Stimulated activated CD4-positive, alpha-beta T cell treated with anti-CD3 and anti-CD28 coated beads, Interleukin-15, amount 100 ng/mL, for 48 hours (primary cell): ENCODE results near the gene SEMA5A.

Source experiments
- DNase-seq, 2 donors: peaks; one replicate each; pipeline ENCODE4 v3.0.0-alpha.2; 2020; ENCODE audit warnings: low read depth in 2 of 2

Gene SEMA5A

GRCh38 chr5:9118852-9119251 lies 427.0 kb downstream of the SEMA5A start:
- DNase-seq, result no peak

- DNase-seq, result no peak
Observed at GRCh38 chr5:9115093-9115492, 430.8 kb downstream of the SEMA5A start.

- no peak for DNase-seq
Observed at GRCh38 chr5:9112520-9113291, 433.2 kb downstream of the SEMA5A start.

GRCh38 chr5:9108162-9108561 lies 437.7 kb downstream of the SEMA5A start:
- DNase-seq, result no peak

- DNase-seq, result no peak
Observed at GRCh38 chr5:9105851-9106250, 440.0 kb downstream of the SEMA5A start.

GRCh38 chr5:9104571-9105339 lies 441.1 kb downstream of the SEMA5A start:
- no peak for DNase-seq

GRCh38 chr5:9103290-9103689 lies 442.6 kb downstream of the SEMA5A start:
- no peak for DNase-seq

- no peak for DNase-seq
Observed at GRCh38 chr5:9099689-9100088, 446.2 kb downstream of the SEMA5A start.

- no peak for DNase-seq
Observed at GRCh38 chr5:9098990-9099389, 446.9 kb downstream of the SEMA5A start.

GRCh38 chr5:9094582-9094981 lies 451.3 kb downstream of the SEMA5A start:
- DNase-seq, result no peak

- DNase-seq, result no peak
Observed at GRCh38 chr5:9091896-9092662, 453.8 kb downstream of the SEMA5A start.

- DNase-seq, result no peak
Observed at GRCh38 chr5:9090381-9091026, 455.4 kb downstream of the SEMA5A start.

GRCh38 chr5:9089893-9090292 lies 456.0 kb downstream of the SEMA5A start:
- no peak for DNase-seq

- no peak for DNase-seq
Observed at GRCh38 chr5:9082996-9083395, 462.9 kb downstream of the SEMA5A start.

- no peak for DNase-seq
Observed at GRCh38 chr5:9072701-9073100, 473.2 kb downstream of the SEMA5A start.

GRCh38 chr5:9071524-9071923 lies 474.4 kb downstream of the SEMA5A start:
- DNase-seq, result no peak

GRCh38 chr5:9071074-9071473 lies 474.8 kb downstream of the SEMA5A start:
- no peak for DNase-seq

- no peak for DNase-seq
Observed at GRCh38 chr5:9069650-9070049, 476.2 kb downstream of the SEMA5A start.

- DNase-seq, result no peak
Observed at GRCh38 chr5:9067154-9067553, 478.7 kb downstream of the SEMA5A start.

GRCh38 chr5:9066349-9066748 lies 479.5 kb downstream of the SEMA5A start:
- no peak for DNase-seq

GRCh38 chr5:9063615-9064245 lies 482.1 kb downstream of the SEMA5A start:
- DNase-seq, result no peak
